Right hindlimb (tissue), 1 donor: ENCODE data around the gene LRP1B.

Experiments
- DNase-seq: peaks from one replicate; pipeline ENCODE4 v3.0.0-alpha.2; 2018

The LRP1B gene

GRCh38 chr2:140643761-140644187 lies 1487.0 kb downstream of the LRP1B start:
- DNase-seq: no peak

DNA sequence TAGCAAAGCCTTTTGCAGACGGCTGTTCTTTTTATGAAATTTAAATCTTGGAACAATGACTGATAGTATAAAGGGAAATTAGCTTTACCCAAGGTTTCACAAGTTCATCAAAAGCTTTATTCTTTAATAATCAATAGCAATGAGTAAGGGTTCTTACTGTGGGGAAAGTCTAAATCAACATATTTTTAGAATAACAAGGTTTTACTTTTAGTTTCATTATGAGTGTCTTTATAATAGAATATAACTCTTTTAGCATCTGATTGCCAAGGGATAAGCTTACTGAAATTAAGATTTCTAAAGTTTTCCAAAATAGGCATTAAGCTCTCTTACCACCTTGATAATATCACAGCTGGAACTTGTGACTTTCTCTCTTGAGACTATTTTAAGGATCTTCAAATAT lies 1489.7 kb downstream of the LRP1B start:
- no peak for DNase-seq

DNA sequence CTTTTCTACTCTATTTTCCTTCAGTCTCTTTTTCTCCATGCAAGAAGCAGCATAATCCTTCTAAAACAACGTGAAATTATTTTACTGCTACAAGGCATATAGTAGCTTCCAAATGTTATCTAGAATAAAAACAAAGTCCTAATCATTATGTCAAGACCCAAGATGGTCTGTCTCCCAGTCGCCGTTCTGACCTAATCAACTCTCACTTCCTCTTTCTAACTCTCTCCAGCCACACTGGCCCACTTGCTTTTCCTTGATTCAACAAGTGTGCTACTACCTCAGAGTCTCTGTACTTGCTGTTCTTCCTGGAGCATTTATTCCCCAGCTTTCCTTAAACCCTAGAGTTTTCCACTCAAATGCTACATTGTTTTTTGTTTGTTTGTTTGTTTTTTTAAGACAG lies 1491.2 kb downstream of the LRP1B start:
- no peak for DNase-seq

DNA sequence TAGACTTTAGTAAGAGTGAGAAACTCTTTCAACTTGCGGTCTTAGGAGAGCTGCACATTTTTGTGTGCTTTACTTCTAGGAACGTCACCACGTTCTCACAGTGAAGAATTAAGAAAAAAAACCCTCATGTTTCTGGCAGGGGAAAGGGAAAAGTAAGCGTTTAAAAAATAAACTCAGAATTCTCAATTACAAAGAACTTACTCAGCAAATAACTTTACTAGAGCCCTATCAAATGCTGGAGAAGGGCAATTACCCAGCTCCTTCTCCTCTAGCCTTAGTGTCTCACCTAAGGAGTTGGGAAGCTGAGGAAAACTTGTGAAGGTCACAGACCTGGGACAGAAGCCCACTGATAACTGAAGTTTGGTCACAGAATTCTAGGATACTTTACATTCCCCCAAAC lies 1500.3 kb downstream of the LRP1B start:
- DNase-seq: no peak

DNA sequence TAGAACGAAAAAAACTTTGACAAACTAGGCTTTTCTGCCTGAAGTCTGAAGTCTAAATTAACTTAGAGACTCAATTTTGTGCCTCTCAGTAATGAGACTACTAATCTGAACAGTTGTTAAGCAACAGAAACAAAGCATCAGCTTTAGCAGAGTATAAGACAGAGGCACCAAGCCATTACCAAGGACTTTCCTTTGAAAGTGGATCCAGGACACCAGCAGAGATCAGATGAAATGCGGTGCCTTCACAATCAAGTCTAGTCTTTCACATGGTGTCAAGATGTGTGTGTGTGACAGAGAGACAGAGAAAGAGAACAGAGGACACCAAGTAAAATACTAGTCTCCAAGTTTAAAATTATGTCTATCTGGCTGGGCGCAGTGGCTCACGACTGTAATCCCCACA lies 1502.9 kb downstream of the LRP1B start:
- DNase-seq: no peak

- DNase-seq: no peak
Observed at GRCh38 chr2:140627136-140627535, 1503.7 kb downstream of the LRP1B start.

DNA sequence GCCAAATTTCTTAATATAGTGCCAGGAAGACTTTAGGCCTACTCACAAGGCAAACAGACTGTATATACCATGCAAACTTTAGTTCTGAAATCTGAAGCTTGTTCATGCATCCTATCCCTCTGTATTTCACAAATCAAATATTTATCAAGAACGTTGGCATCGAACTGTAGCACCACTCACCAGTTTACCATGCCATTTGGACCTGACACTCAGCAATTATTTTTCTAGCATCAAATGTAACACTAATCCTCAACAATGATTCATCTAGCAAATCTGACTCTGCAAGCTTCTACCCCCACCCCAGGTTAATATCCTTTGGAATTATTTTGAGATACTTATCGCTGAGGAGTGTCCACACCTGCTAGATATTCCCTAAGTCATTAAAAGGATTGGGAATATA lies 1506.6 kb downstream of the LRP1B start:
- no peak for DNase-seq

DNA sequence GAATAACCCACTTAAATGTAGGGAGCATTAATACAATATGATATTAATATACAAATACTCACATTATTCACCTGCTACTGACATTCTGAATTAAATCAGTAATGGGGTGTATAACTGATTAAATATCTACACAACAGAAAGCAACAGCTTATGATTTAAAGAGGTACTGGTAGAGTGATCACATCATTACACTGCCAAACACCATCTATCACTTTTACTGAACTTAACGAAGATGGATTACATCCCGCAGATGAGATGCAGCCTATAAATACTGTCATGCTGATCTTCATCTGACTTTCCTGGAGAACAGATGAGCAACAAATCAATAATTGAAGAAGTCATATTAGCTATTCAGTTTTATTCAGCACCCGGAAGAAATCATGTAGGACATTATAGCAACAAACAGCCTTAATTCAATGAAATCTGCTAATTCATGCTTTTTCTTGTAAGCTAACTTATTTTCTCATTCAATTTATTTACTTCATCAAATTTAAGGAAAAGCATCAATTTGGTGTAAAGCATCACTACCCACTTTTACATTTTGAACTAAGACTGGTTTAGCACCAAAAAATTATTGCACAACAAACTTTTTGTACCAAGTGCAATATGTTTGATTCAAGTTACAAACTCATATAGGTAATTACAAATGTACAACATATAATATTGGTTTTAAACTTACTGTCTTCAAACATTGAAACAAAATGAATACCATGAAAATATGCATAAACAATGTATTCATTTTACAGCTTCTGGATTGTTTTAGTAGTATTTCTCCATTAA lies 1509.0 kb downstream of the LRP1B start:
- no peak for DNase-seq

DNA sequence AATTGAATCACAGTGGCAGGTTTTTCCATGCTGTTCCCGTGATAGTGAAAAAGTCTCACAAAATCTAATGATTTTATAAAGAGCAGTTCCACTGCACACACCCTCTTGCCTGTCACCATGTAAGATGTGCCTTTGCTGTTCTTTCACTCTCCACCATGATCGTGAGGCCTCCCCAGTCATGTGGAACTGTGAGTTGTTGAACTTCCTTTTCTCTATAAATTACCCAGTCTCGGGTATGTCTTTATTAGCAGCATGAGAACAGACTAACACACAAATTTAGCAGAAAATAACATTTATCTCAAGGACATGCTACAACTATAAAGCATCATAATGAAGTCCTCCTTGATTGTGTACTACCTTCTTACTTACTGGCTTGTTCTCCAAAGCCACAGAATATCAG lies 1526.0 kb downstream of the LRP1B start:
- no peak for DNase-seq

DNA sequence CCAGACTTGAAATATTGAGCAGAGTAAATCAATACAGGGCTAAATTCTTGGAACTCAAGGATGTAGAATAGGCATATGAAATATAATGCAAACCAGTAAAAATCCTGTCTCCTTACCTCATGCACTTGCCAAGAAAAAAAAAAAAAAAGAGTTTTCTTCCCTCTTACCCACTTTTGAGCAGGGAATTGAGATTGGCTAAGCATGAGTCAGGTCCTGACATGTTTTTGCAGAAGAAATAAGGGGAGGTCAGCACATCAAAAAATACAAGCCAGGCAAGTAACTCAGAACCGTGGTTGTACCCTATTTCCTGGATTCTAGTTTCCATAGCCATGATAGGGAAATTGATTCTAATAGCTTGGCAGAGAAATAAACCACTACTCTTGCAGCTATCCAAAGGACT lies 1526.7 kb downstream of the LRP1B start:
- no peak for DNase-seq

DNA sequence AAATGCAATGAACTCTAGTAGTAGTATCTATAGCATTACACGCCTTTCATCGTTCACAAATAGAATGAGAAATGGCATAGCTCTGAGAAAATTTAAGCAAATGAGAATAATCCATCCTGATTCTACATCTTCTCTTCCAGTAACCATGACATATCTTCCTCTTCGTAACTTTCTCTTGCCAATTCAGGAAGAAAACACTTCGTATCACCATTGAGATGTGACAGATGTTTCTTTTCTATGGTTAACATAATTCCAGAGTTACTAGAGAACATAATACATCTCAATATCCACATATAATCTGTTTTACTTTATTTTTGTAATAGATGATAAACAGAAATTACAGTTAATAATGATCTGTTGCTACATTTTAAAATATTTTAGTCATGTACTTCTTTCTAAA lies 1527.4 kb downstream of the LRP1B start:
- DNase-seq: no peak

DNA sequence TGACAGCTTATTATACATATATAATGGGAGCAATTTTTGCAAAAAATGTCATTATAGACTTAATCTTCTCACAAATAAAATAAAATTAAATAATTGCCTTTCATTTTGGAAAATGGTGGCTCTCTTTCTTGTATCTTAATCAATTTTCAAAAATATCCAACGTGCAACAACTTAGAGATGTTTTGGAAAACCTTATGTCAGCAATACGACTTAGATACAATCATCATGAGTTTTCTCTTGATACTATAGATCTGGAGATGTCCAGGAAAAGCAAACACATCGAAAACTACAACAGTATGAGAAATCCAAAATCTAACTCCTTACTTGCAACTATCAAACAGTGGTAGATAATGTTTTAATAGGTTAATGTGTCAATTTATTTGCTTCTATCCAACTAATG lies 1529.0 kb downstream of the LRP1B start:
- no peak for DNase-seq

- no peak for DNase-seq
Observed at GRCh38 chr2:140601342-140601741, 1529.5 kb downstream of the LRP1B start.

DNA sequence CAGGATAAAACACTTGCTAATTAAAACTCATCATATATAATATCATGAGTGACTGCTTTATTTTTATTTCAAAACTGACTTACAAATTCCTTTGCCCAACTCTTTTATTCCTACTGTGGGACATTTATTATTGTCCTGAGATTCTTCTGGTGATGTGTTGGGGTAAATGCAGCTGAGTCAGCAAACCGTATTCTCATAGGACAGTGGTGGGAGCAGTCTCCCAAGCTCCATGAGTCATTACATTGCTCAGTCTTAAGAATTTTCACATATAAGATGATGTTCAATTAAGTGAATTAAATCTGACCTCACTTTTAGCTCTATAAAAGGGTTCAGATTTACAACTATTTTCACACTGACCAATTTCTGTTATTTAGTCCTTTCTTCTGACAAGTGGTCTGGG lies 1530.7 kb downstream of the LRP1B start:
- no peak for DNase-seq

DNA sequence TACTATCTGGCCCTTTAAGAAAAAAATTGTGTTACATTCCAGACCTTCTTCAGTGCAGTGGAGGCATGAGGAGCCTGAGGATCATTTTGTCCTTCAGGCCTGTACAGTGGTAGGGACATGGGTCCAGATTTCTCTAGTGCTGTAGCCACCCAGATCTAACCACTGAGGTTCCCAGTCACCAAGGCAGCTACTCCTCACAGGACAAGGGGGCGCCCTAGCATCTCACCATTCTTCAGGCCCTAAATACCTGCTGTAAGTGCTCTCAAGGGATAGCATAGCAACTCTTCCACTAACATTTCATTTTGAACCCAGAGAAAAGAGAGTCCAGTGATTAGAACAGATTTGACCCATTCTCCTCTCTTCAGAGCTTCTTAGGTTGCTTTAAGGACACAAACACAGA lies 1533.0 kb downstream of the LRP1B start:
- no peak for DNase-seq

DNA sequence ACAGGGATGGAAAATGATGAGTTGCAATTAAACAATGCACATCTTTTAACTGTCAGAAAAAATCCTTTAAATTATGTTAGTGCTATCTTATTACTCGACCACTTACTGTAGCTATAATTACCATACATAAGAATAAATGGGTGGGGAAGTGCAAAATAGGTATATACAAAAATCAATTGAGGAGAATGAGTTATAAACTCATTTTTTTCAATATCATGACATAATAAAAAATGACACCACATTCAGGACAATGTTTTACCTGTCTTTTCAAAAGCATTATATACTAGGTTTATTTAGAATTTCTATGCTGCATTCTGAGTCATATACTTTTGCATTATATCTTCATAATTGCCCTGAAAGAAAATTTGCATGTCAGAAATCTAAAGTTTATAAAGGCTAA lies 1533.6 kb downstream of the LRP1B start:
- DNase-seq: no peak

DNA sequence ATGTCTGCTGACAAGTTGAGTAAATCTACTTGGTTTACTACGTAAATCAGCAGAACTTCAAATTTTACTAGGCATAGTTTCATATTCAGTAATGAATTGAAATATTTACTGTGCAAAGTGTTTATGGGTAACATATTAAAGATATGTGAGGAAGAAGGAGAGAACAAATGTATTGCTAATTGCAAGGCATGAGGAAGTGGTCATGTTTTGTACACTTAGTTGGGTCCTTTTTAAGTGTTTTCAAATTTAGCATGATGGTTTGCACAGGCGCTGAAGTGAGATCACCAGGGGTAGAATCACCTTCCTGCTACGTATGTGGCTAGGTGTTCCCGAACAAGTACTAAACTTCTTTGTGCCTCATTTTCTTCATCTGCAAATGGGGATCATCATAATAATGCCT lies 1534.4 kb downstream of the LRP1B start:
- DNase-seq: no peak

GRCh38 chr2:140595107-140595506 lies 1535.7 kb downstream of the LRP1B start:
- no peak for DNase-seq

- DNase-seq: no peak
Observed at GRCh38 chr2:140593132-140593531, 1537.7 kb downstream of the LRP1B start.

- no peak for DNase-seq
Observed at GRCh38 chr2:140589696-140590095, 1541.1 kb downstream of the LRP1B start.

DNA sequence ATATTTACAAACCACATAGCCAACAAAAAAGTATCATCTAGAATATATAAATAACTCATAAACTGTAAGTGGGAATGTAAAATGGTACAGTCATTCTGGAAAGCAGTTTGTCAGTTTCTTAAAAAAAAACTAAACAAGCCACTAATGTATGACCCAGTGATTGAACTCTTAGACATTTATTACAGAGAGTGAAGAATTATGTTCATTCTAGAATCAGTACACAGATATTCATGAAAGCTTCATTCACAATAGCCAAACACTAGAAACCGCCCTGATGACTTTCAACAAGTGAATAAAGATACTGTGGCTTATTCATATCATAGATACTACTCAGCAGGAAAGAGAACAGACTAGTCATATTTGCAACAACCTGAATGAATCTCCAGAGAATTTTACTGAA lies 1541.5 kb downstream of the LRP1B start:
- no peak for DNase-seq

DNA sequence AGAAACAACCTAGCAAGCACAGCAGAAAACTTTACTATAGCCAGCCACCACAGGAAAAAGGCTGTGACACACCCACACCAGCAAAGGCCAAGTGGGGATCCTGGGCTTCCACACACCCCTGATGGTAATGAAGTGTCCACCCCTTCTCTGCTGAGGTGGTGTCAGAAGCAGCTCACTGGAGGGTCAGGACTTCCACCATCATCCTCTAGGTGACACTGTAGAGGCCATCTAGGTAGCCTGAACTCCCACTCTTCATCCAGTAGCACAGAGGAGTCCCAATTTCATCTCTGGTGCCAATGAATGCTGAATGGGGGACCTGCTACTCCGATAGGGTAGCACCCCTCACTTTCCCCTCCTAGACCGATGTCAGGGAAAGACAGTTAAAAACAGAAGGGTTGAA lies 1544.4 kb downstream of the LRP1B start:
- DNase-seq: no peak

- no peak for DNase-seq
Observed at GRCh38 chr2:140585016-140585415, 1545.8 kb downstream of the LRP1B start.

GRCh38 chr2:140584471-140584870 lies 1546.3 kb downstream of the LRP1B start:
- no peak for DNase-seq

DNA sequence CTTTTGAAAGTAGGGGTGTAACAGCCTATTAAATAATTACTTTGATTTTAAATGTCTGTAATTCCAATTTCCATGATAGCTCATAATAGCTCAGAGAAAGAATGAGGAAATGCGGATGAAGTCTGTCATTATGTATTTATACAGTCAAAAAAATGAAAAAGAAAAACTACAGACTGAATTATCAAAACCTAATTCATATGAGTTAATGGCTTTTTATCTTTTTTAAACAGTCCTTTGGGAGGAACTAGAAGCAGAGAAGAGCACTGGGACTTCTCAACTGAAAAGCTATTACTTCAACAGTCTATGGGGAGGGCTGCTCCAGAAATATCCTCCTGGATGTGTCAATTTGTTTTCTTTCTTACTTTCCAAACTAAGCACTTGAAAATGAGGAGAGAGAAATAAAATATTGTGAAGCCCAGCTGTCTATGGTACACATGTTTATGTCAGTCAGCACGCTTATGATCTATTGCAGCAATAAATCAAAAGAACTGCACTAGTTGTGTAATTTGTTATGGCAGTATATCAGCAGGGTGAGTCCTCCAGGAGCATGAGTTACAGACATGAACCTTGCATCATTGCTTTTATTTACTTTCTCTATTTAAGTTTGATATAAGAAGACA lies 1550.2 kb downstream of the LRP1B start:
- DNase-seq: no peak
